Body of pancreas (tissue), 4 donors: ENCODE data around the gene LYRM7. TPM values are rescaled to one million over a fixed set of nuclear protein-coding genes. Genes with fewer than 3 reads are reported as not detected.

Experiments used
- ATAC-seq: fragments of 150-250 bp; one replicate; pipeline ENCODE4 v1.9.1; 2016
- DNase-seq, 4 donors: peaks; one replicate each; pipeline ENCODE4 v3.0.0-alpha.2; 2019
- H3K27ac ChIP-seq, 4 donors: fragments of 200-600 bp; sonication (generic); 1 replicate in 3 of 4; 2 replicates in 1 of 4; pipeline versions ENCODE4 v1.5.1 to v1.6.1; 2016 to 2019; ENCODE audit warnings: mild to moderate bottlenecking in 1 of 4, mixed read lengths in 1 of 4, moderate library complexity in 1 of 4
- H3K27me3 ChIP-seq, 2 donors: fragments of 200-600 bp; sonication (generic); one replicate each; pipeline ENCODE4 v1.6.0; 2016; ENCODE audit warnings: mild to moderate bottlenecking in 1 of 2
- H3K36me3 ChIP-seq, 2 donors: fragments of 200-600 bp; sonication (generic); replicated peaks in 1 of 2; 2 replicates each; pipeline ENCODE4 v1.5.1; 2016; ENCODE audit warnings: low read depth in 2 of 2; ENCODE audit not compliant: insufficient read depth in 1 of 2
- H3K4me1 ChIP-seq: fragments of 200-600 bp; sonication (generic); one replicate; pipeline ENCODE4 v1.6.0; 2016
- H3K4me3 ChIP-seq, 2 donors: fragments of 200-600 bp; sonication (generic); 1 replicate in 1 of 2; 2 replicates in 1 of 2; pipeline ENCODE4 v1.5.1; 2016 to 2019
- H3K9me3 ChIP-seq, 3 donors: fragments of 200-600 bp; sonication (generic); 1 replicate in 2 of 3; 2 replicates in 1 of 3; pipeline ENCODE4 v1.5.1; 2016
- CTCF ChIP-seq, 7 experiments: fragments of 450-650 bp in 4 of 7; fragments of 200-600 bp in 3 of 7; sonication (generic) in 3 of 7; IDR thresholded peaks; one replicate each; pipeline ENCODE4 v1.5.1; 2016 to 2019; ENCODE audit warnings: antibody characterized with exemption in 7 of 7
- POLR2A ChIP-seq, 3 donors: fragments of 450-650 bp; IDR thresholded peaks; one replicate each; pipeline ENCODE4 v1.6.1; 2016; ENCODE audit warnings: antibody characterized with exemption in 3 of 3, mild to moderate bottlenecking in 2 of 3
- WGBS, 2 donors: methylation state at CpG; one replicate each; pipeline ENCODE4 v1.1.5; 2017; 5-methylcytosine and 5-hydroxymethylcytosine counted together
- intact Hi-C: fragments of 100-400 bp; cut with DNase I; formaldehyde crosslinking; loops from one replicate; pipeline ENCODE4 v1.15.1; 2023
- total RNA-seq, 2 donors: library from RNA; depleted of rRNA; stranded (reverse); fragments of >200 nt; gene quantifications; one replicate each; pipeline ENCODE4 v1.1.0, GENCODE V29; 2016

Gene LYRM7
- total RNA-seq, 2 donors from 2014 or later, result 3.4 to 3.6 TPM

- no peak for ATAC-seq
Observed at GRCh38 chr5:131224387-131225201, 53.9 kb downstream of the LYRM7 start.

GRCh38 chr5:131225282-131225974 is 54.7 kb downstream of the LYRM7 start:
- H3K27ac ChIP-seq, result no peak overlapping the region
- intact Hi-C loops, result no loop called here
- no peak overlapping the region for H3K4me3 ChIP-seq
- ATAC-seq (no peak), DNase-seq (no peak)
- 74 to 86% methylated on average over 4 of the region's 4 CpGs for WGBS, 2 donors
- no peaks in the 10 kb centered on the region for H3K36me3 ChIP-seq
- TF ChIP-seq POLR2A (IDR thresholded peaks at IDR 0.05) (no peak), CTCF (IDR thresholded peaks at IDR 0.05) (no peak)
- H3K9me3 ChIP-seq, result no peaks in the 10 kb centered on the region
- H3K27me3 ChIP-seq, result no peaks in the 10 kb centered on the region
- H3K4me1 ChIP-seq, result no peaks in the 10 kb centered on the region

More at GRCh38 chr5:131224387-131225201, 53.9 kb downstream of the LYRM7 start:
- Histone ChIP-seq H3K27me3 (no peaks in the 10 kb centered on the region), H3K4me3 (no peak overlapping the region), H3K27ac (no peak overlapping the region), H3K9me3 (no peaks in the 10 kb centered on the region), H3K36me3 (no peaks in the 10 kb centered on the region), H3K4me1 (no peaks in the 10 kb centered on the region)
- peak in 3 of 4 donors; percentile 12 to 52 (median 15) for DNase-seq
- 67 to 74% methylated on average over 6 of the region's 6 CpGs for WGBS, 2 donors
- intact Hi-C loops, result no loop called here
- TF ChIP-seq POLR2A (IDR thresholded peaks at IDR 0.05) (no peak), CTCF (IDR thresholded peaks at IDR 0.05) (no peak)

GRCh38 chr5:131226899-131227298 is 56.2 kb downstream of the LYRM7 start:
- Histone ChIP-seq H3K27me3 (no peaks in the 10 kb centered on the region), H3K27ac (no peak overlapping the region), H3K4me3 (no peak overlapping the region), H3K36me3 (no peaks in the 10 kb centered on the region), H3K9me3 (no peaks in the 10 kb centered on the region), H3K4me1 (no peaks in the 10 kb centered on the region)
- intact Hi-C loops, result no loop called here
- DNase-seq (no peak), ATAC-seq (no peak)
- WGBS, 2 donors, result 83 to 93% methylated on average over 2 of the region's 2 CpGs
- no peak for TF ChIP-seq POLR2A (IDR thresholded peaks at IDR 0.05)
- no peak for TF ChIP-seq CTCF (IDR thresholded peaks at IDR 0.05)

- TF ChIP-seq CTCF (IDR thresholded peaks at IDR 0.05), result no peak
- no peak for TF ChIP-seq POLR2A (IDR thresholded peaks at IDR 0.05)
- Histone ChIP-seq H3K27me3 (no peaks in the 10 kb centered on the region), H3K36me3 (no peaks in the 10 kb centered on the region), H3K4me3 (no peak overlapping the region), H3K9me3 (no peaks in the 10 kb centered on the region), H3K27ac (no peak overlapping the region), H3K4me1 (no peaks in the 10 kb centered on the region)
- DNase-seq (no peak), ATAC-seq (no peak)
- intact Hi-C loops, result no loop called here
- WGBS, 2 donors, result 75 to 83% methylated on average over 1 of the region's 1 CpG
Observed at GRCh38 chr5:131228646-131229045, 57.9 kb downstream of the LYRM7 start.
